Transverse colon (tissue), 4 donors: ENCODE measurements around the gene RFPL3.

ENCODE experiments used
- EP300 ChIP-seq: sonication (generic); formaldehyde crosslinking; IDR thresholded peaks from one replicate; pipeline ENCODE4 v1.6.1; 2017; ENCODE audit warnings: antibody characterized with exemption, low read depth
- POLR2A ChIP-seq: fragments of 450-650 bp; IDR thresholded peaks from one replicate; pipeline ENCODE4 v1.6.1; 2016; ENCODE audit warnings: antibody characterized with exemption, mild to moderate bottlenecking, moderate library complexity
- POLR2AphosphoS5 ChIP-seq, 3 donors: sonication (generic); formaldehyde crosslinking; IDR thresholded peaks; one replicate each; pipeline ENCODE4 v1.6.1; 2016; ENCODE audit warnings: antibody characterized with exemption in 3 of 3
- TF ChIP-seq, protein P1 (sequence below), 5 experiments: fragments of 200-600 bp in 3 of 5; fragments of 450-650 bp in 2 of 5; sonication (generic) in 3 of 5; IDR thresholded peaks; 1 replicate in 2 of 5; 2 replicates in 3 of 5; pipeline ENCODE4 v1.5.1; 2016 to 2017; ENCODE audit warnings: antibody characterized with exemption in 5 of 5, inconsistent platforms in 3 of 5, mild to moderate bottlenecking in 2 of 5, moderate library complexity in 1 of 5

DNA sequence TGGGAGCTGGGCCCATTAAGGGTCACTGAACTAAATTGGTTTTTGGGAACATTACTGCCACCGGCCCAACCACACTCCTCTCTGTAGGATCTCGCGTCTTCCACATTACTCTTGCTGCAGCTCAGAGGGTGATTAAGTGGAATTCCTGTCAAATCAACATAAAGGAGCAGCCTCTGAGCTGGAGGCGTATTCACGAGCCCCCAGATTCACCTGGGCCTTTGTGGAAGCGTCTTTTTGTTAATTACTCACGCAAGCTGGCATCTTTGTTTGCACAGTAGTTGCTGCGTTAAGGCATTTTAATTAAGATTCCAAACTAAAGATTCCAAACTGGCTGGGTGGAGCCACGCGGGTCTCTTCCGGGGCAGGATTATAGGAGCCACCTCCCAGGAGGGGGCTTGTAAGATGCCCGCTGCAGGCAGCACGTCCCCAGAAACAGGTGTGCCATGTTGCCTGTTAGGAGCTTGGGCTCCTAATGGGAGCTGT lies 21.5 kb upstream of the RFPL3 start:
- TF ChIP-seq EP300 (no peak), POLR2A (no peak), POLR2AphosphoS5 (IDR thresholded peaks at IDR 0.05) (no peak)
- TF ChIP-seq, protein P1, sequence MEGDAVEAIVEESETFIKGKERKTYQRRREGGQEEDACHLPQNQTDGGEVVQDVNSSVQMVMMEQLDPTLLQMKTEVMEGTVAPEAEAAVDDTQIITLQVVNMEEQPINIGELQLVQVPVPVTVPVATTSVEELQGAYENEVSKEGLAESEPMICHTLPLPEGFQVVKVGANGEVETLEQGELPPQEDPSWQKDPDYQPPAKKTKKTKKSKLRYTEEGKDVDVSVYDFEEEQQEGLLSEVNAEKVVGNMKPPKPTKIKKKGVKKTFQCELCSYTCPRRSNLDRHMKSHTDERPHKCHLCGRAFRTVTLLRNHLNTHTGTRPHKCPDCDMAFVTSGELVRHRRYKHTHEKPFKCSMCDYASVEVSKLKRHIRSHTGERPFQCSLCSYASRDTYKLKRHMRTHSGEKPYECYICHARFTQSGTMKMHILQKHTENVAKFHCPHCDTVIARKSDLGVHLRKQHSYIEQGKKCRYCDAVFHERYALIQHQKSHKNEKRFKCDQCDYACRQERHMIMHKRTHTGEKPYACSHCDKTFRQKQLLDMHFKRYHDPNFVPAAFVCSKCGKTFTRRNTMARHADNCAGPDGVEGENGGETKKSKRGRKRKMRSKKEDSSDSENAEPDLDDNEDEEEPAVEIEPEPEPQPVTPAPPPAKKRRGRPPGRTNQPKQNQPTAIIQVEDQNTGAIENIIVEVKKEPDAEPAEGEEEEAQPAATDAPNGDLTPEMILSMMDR (IDR thresholded peaks at IDR 0.05) = no peak
